ENCODE measurements around the gene DCP1B.

DNA sequence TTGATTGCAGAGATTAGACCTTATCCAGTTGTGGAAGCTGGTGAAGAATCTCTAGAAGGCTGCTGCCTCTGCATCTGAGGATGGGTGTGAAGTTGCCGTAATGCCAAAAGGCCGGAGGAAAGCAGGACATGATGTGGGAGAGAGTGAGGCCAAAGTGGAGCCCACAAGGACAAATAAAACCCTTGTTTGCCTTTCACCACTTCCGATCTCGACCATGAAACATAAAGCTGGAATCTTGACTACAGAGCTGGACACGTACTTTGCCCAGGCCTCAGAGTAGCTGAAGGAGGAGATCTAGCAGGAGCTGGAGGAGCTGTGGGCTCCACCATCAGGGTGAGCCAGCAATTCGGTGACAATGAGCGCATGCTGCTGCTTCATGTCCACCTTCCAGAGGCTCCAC is 43.5 kb upstream of the DCP1B start:
- TF ChIP-seq CTCF (IDR thresholded peaks at IDR 0.05; ENCODE audit: extremely low read depth in 1 of 2, insufficient read depth in 1 of 2, low read depth in 1 of 2, low read length in 2 of 2) (no peak), POLR2A (IDR thresholded peaks at IDR 0.05; ENCODE audit: low read depth, low read length) (no peak), EZH2 (IDR thresholded peaks at IDR 0.05; ENCODE audit: borderline replicate concordance, low read depth, low read length, severe bottlenecking) (no peak), GATA2 (IDR thresholded peaks at IDR 0.05; ENCODE audit: insufficient read depth, insufficient read length, low read depth, low read length) (no peak), JUN (IDR thresholded peaks at IDR 0.05; ENCODE audit: borderline replicate concordance, insufficient read depth, insufficient read length, low read depth) (no peak), MYC (IDR thresholded peaks at IDR 0.05; ENCODE audit: low read depth, low read length) (no peak)

All from endothelial cell of umbilical vein (primary cell).